NT2/D1 (cell line): ENCODE data around the gene LUC7L2.

Source experiments
- YY1 ChIP-seq: IDR thresholded peaks from 2 replicates; pipeline ENCODE4 v1.6.1; 2011; ENCODE audit not compliant: insufficient read length, insufficient read depth
- ZNF274 ChIP-seq: IDR thresholded peaks from 2 replicates; pipeline ENCODE4 v1.6.1; 2011; ENCODE audit warnings: mild to moderate bottlenecking, low read depth, low read length

GRCh38 chr7:139367438-139368155, 7.9 kb downstream of the LUC7L2 start:
- TF ChIP-seq ZNF274: no peak
- no peak for TF ChIP-seq YY1
